ENCODE measurements around the gene SELENOK.

GRCh38 chr3:53843195-53844177 is 48.2 kb downstream of the SELENOK start:
- TF ChIP-seq CTCF (IDR thresholded peaks at IDR 0.05 in 8 of 11, conservative IDR thresholded peaks at IDR 0.05 in 3 of 11) (no peak), POLR2A (IDR thresholded peaks at IDR 0.05) (no peak)
